PFSK-1 (cell line): ENCODE data around the gene TRAPPC3.

Experiments
- POLR2AphosphoS5 ChIP-seq: IDR thresholded peaks from 2 replicates; pipeline ENCODE4 v1.6.1; 2012; ENCODE audit warnings: low read depth, mild to moderate bottlenecking, control low read depth, low read length, moderate library complexity
- REST ChIP-seq, 2 experiments: IDR thresholded peaks; 2 replicates each; pipeline versions ENCODE4 v1.6.1 to v1.8.0; 2011 to 2012; ENCODE audit warnings: low read depth in 2 of 2, low read length in 2 of 2, control low read depth in 1 of 2, inconsistent platforms in 1 of 2, mild to moderate bottlenecking in 1 of 2, moderate library complexity in 1 of 2; ENCODE audit not compliant: insufficient read depth in 1 of 2
- SIN3A ChIP-seq: IDR thresholded peaks from 2 replicates; pipeline ENCODE4 v1.6.1; 2012; ENCODE audit warnings: mild to moderate bottlenecking, low read length, moderate library complexity, borderline replicate concordance; ENCODE audit not compliant: insufficient read depth

GRCh38 chr1:36136535-36136934, 12.8 kb downstream of the TRAPPC3 start:
- no peak for TF ChIP-seq SIN3A
- TF ChIP-seq POLR2AphosphoS5, result no peak
- no peak for TF ChIP-seq REST (IDR thresholded peaks at IDR 0.05; ENCODE audit: insufficient read depth in 1 of 2, low read depth in 2 of 2, low read length in 2 of 2)
